HG02571 (cell line): ENCODE data around the gene ATG16L1.

Experiments used
- ATAC-seq: cut with Tn5 transposase; IDR thresholded peaks from one replicate; pipeline ENCODE4 v1.9.1; 2021; ENCODE audit warnings: mild to moderate bottlenecking, moderate library complexity; ENCODE audit not compliant: unreplicated experiment

Gene ATG16L1

GRCh38 chr2:233251306-233252116 lies at the start of gene ATG16L1:
TSS of gene ATG16L1 (plus strand) at chr2:233251673. CDS start at chr2:233251828, 155 bp downstream.
- peak; percentile 95 for ATAC-seq

DNA sequence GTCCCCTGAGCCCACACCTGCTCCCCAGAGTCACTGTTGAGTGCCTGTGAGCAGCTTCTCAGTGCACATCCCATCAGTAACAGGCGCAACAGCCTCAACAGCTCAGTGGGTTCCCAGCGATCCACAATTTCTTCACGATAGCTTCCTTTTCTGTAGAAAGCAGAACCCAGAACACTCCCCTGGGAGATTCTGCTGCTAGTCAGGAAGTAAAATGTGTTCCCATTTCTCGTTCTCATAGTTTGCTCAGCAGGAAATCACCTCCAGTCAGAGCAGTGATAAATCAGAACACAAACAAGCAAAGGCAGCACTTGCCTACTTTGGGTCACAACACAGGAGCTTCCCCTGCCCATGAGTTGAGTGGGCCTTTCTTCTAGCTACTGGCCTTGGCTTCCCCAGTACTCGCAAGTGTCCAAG lies 48.9 kb upstream of the ATG16L1 start:
- ATAC-seq: no peak

GRCh38 chr2:233203060-233203459 lies 48.4 kb upstream of the ATG16L1 start:
- ATAC-seq: no peak

DNA sequence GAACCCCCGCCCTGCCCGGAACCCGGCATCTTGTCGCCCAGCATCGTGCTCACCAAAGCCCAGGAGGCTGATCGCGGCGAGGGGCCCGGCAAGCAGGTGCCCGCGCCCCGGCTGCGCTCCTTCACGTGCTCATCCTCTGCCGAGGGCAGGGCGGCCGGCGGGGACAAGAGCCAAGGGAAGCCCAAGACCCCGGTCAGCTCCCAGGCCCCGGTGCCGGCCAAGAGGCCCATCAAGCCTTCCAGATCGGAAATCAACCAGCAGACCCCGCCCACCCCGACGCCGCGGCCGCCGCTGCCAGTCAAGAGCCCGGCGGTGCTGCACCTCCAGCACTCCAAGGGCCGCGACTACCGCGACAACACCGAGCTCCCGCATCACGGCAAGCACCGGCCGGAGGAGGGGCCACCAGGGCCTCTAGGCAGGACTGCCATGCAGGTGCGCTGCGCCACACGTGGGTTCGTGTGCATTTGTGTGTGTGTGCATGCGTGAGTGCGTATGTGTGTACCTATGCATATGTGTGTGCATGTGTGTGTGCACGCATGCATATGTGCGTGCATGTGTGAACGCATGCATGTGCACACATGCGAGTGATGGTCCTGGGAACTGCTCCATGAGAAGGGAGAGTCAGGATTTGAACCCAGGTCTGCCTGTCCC lies 47.1 kb upstream of the ATG16L1 start:
- ATAC-seq: no peak

DNA sequence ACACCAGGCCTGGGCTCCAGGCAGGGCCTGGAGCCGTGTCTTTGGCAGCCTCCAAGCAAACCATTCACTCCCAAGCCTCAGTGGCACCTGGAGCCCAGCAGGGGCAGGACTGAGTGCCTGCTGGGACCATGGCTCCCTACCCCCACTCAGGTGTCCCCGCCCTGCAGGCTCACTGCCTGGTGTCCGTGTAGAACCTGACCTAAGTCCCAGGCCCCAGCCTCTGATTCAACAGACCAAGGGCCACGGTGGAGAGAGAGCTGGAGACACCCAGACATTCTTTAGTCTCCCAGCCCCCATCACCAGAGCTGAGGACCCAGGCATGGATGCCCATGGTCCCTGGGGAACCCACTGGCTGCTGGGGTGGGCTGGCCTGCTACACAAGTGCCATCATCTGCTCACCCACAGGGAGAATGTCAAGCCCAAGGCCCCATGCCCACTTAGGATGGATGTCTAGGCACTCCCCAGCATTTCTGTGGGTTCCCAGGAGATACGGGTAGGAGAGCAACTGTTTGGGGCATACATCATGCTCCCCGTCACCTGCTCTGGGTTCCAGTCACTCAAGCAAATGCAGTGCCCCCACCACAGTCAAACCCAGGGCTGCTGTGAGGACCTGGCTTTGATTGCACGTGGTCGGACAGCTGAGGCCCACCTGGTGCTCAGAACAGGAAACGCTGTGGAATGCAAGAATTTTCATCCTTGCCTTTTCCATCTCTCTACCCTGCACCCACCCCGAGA lies 42.9 kb upstream of the ATG16L1 start:
- no peak for ATAC-seq

- ATAC-seq: no peak
Observed at GRCh38 chr2:233209117-233209532, 42.3 kb upstream of the ATG16L1 start.

DNA sequence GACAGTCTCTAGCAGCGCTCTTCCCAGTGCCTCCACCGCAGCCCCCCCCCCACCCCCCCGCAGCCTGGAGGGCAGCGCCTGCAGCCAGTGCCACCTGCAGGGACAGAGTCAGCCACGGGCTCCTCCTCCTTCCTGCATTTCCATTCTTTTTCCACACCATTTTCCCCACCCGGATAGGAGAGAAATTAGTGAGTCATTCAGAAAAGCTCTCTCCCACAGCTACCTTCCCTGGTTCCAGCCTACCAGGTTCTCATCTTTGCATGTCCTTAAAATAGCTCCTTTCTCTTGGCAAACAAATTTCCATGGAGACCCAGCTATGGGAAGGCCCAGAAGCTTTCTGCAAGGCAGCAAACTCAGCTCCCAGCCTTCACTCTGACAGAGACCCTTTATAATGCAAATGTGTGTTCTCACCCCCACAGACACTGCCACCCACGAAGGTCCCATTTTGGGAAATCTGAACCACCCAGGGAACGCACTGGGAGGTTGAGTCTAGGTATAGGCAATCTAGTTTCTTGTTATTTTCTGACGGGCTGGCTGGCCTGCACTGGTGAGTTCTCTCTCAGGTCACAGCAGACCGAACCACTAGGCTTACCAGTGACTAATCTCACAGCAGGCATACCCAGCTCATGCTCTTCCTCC lies 41.8 kb upstream of the ATG16L1 start:
- no peak for ATAC-seq

DNA sequence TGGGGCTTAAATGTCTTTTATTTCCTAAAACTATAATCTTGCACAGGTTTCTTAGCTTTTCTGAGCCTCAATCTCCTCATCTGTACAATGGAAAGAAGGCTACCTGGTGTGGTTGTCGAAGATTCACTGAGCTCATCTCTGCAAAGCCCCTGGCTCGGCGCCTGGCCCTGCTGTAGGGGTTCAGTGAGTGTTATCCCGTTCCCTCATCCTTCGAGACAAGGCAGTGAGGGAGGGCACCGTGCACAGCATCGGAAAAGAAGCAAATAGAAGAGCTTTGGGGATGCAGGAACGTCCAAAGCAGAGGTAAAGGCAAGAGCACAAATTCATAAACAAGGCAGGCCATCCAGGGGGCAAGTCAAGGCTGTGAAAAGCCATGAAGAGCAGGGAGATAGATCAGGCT lies 41.2 kb upstream of the ATG16L1 start:
- ATAC-seq: no peak

- ATAC-seq: no peak
Observed at GRCh38 chr2:233210843-233211547, 40.5 kb upstream of the ATG16L1 start.

- no peak for ATAC-seq
Observed at GRCh38 chr2:233211548-233211895, 40.0 kb upstream of the ATG16L1 start.

- no peak for ATAC-seq
Observed at GRCh38 chr2:233213011-233213410, 38.5 kb upstream of the ATG16L1 start.

- no peak for ATAC-seq
Observed at GRCh38 chr2:233213975-233214374, 37.5 kb upstream of the ATG16L1 start.

DNA sequence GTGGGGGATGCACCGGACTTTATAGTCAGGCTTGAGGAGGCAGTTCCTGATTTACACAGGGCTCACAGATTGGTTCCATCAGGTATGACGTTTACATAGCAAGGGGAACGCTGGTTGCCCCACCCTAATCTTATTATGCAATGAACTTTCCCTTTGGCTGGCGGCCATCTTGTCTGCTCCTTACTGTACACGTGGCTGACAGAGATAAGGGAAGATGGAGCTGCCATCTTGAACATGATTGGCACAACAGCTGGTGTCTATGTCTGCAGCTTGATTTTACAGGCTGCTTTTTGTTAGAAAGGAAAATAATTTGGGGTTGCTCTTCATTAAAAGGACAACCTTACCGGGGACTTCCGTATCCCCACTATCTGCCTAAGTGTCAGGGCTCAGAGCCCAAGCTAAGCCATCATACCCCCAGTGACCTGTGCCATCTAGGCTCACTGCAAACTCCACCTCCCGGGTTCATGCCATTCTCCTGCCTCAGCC lies 33.5 kb upstream of the ATG16L1 start:
- no peak for ATAC-seq

DNA sequence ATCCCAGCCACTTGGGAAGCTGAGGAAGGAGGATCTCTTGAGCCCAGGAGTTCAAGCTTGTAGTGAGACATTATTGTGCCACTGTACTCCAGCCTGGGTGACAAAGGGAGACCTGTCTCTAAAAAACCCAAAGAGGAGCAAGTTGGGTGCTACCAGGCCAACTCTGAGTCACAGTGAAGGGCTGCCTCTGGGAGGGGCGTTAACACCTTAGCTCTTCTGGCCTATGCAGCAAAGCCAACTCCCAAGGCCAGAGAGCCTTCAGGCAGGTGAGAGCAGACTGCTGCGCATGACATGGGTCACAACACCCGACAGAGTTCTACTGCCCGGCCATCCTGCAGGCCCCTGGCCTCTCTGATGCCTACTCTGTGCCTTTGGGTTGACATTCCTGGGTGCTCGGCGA lies 32.6 kb upstream of the ATG16L1 start:
- ATAC-seq: no peak

DNA sequence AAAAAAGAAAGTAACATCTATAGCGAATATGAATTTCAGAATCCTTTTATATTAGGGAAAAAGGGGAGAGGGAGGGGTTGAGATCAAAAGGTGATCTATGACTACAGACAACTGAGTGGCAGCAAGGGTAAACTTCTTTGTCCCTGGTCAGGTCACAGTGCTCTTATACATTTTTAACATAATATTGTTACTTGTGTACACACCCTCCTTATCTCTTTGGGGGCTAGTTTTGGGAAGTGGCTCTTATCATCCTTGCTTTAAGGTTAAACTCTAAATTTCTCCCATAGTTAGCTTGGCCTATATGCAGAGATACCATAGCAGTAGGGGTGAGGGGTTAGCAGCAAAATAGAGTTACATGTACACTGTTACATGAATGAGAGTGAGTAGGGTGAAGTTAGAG lies 31.6 kb upstream of the ATG16L1 start:
- ATAC-seq: no peak

DNA sequence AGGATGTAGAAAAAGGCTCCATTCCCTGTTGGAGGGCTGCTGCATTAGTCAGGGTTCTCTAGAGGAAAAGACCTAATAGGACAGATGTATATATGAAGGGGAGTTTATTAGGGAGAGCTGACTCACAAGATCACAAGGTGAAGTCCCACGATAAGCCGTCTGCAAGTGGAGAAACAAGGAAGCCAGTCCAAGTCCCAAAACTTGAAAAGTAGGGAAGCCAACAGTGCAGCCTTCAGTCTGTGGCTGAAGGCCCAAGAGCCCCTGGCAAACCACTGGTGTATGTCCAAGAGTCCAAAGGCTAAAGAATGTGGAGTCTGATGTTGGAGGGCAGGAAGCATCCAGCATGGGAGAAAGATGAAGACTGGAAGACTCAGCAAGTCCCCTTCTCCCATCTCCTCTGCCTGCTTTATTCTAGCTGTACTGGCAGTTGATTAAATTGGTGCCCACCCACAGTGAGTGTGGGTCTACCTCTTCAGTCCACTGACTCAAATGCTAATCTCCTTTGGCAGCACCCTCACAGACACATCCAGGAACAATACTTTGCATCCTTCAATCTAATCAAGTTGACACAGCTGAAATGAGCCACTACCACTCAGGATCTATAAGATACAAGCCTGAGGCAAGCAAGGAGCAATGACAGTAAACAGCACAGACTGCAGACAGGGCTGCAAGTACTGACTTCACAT lies 30.0 kb upstream of the ATG16L1 start:
- no peak for ATAC-seq

GRCh38 chr2:233223059-233223894 lies 28.2 kb upstream of the ATG16L1 start:
- no peak for ATAC-seq

GRCh38 chr2:233225230-233226068 lies 26.0 kb upstream of the ATG16L1 start:
- no peak for ATAC-seq
